Measurements from ENCODE around the gene FAM83F. TPM values are rescaled to one million over a fixed set of nuclear protein-coding genes. Genes with fewer than 3 reads are reported as not detected.

The FAM83F gene
- total and polyA plus RNA-seq, 2 donors (not counting 1 experiment from before 2014, with no cell fraction given), result 0.10 TPM; not detected in 1

DNA sequence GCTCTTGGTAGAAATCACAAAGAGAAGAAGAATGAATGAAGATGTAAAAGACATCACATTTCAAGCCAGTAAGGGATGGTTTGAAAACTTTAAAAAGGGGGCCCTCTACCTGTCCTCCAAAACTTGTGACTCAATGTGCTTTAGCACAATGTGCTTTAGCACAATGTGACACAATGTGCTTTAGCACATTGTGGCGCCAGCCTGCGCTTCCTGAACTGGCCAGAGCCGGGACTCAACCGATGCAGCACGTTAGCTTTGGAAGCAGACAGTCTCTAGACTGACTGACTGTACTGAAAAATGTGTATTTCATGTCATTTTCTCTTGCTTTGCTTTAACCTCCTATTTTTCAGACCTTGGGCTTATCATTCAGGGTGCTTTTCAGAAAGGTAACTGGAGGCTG, 63.5 kb downstream of the FAM83F start:
- no peak overlapping the region for H3K4me3 Mint-ChIP-seq
- Histone ChIP-seq H3K36me3 (replicated peaks in 1 of 2; ENCODE audit: control extremely low read depth in 1 of 2, control insufficient read depth in 1 of 2, extremely low read depth in 1 of 2, insufficient read depth in 2 of 2, low read length in 1 of 2) (peaks cover 0 to 7% of the 10 kb centered on the region in 2 experiments), H3K27me3 (replicated peaks in 1 of 4; ENCODE audit: control extremely low read depth in 1 of 4, control insufficient read depth in 3 of 4, insufficient read depth in 4 of 4, low read length in 3 of 4) (no peaks in the 10 kb centered on the region), H3K27ac (ENCODE audit: low read length in 2 of 2) (peak overlapping the region in 1 of 2 donors; percentile 47), H3K79me2 (ENCODE audit: control insufficient read depth, insufficient read depth, low read length) (peaks cover 100% of the 10 kb centered on the region), H4K20me1 (ENCODE audit: control insufficient read depth, insufficient read depth, low read length, poor library complexity, severe bottlenecking) (peaks cover 95% of the 10 kb centered on the region), H3K4me3 (ENCODE audit: control extremely low read depth in 1 of 5, extremely low read depth in 1 of 5, insufficient read depth in 1 of 5, low read depth in 2 of 5, low read length in 4 of 5) (no peak overlapping the region), H3K4me1 (ENCODE audit: control insufficient read depth in 2 of 2, insufficient read depth in 2 of 2, low read length in 2 of 2) (peaks cover 50 to 61% of the 10 kb centered on the region in 2 donors), H2AFZ (ENCODE audit: insufficient read depth, low read depth, low read length, poor library complexity, severe bottlenecking) (no peak overlapping the region), H3K9me3 (ENCODE audit: control extremely low read depth in 1 of 3, control insufficient read depth in 2 of 3, insufficient read depth in 1 of 3, low read length in 2 of 3) (no peaks in the 10 kb centered on the region), H3K9ac (ENCODE audit: low read length) (no peak overlapping the region), H3K4me2 (replicated peaks; ENCODE audit: low read depth, low read length, poor library complexity, severe bottlenecking) (peak overlapping the region; percentile 10)
- CTCF ChIA-PET, result no interaction called here
- H3K27ac Mint-ChIP-seq, result peak overlapping the region; percentile 21
- H3K27me3 Mint-ChIP-seq, result no peaks in the 10 kb centered on the region
- H3K4me1 Mint-ChIP-seq, result peaks cover 70% of the 10 kb centered on the region
- no peak for TF ChIP-seq EZH2 (IDR thresholded peaks at IDR 0.05; ENCODE audit: borderline replicate concordance, insufficient read depth, low read depth, low read length, poor library complexity, severe bottlenecking)
- TF ChIP-seq, protein P1, sequence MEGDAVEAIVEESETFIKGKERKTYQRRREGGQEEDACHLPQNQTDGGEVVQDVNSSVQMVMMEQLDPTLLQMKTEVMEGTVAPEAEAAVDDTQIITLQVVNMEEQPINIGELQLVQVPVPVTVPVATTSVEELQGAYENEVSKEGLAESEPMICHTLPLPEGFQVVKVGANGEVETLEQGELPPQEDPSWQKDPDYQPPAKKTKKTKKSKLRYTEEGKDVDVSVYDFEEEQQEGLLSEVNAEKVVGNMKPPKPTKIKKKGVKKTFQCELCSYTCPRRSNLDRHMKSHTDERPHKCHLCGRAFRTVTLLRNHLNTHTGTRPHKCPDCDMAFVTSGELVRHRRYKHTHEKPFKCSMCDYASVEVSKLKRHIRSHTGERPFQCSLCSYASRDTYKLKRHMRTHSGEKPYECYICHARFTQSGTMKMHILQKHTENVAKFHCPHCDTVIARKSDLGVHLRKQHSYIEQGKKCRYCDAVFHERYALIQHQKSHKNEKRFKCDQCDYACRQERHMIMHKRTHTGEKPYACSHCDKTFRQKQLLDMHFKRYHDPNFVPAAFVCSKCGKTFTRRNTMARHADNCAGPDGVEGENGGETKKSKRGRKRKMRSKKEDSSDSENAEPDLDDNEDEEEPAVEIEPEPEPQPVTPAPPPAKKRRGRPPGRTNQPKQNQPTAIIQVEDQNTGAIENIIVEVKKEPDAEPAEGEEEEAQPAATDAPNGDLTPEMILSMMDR (IDR thresholded peaks at IDR 0.05), result no peak
- POLR2A ChIA-PET, result no interaction called here
- ATAC-seq (ENCODE audit: low read depth) (no peak), DNase-seq (no peak)
- 80% methylated on average over 3 of the region's 5 CpGs for WGBS (ENCODE audit: insufficient coverage)
- no peaks in the 10 kb centered on the region for H3K9me3 Mint-ChIP-seq (ENCODE audit: insufficient read depth)
- intact Hi-C loops (cut with micrococcal nuclease), result no loop called here

DNA sequence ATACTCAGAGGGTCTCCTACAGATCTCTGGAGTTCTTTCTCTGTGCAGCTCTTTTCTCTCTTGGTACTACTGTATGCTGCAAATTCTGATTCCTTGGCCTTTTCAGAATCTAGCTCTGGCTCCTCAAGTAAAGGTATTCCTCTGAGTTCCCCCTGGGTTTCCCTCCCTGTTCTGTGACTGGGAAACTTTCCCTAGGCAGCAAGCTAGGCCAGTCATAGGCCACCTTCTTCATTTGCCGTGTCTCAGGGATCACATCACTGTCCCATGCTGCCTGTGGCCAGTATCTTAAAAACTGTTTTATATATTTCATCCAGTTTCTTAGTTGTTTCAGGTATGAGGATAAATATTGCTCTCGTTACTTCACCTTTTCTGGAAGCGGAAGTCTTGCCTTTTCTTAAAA, 71.2 kb downstream of the FAM83F start:
- Histone ChIP-seq H3K4me1 (ENCODE audit: control insufficient read depth in 2 of 2, insufficient read depth in 2 of 2, low read length in 2 of 2) (peaks cover 26 to 28% of the 10 kb centered on the region in 2 donors), H3K9me3 (ENCODE audit: control extremely low read depth in 1 of 3, control insufficient read depth in 2 of 3, insufficient read depth in 1 of 3, low read length in 2 of 3) (no peaks in the 10 kb centered on the region), H3K27me3 (replicated peaks in 1 of 4; ENCODE audit: control extremely low read depth in 1 of 4, control insufficient read depth in 3 of 4, insufficient read depth in 4 of 4, low read length in 3 of 4) (no peaks in the 10 kb centered on the region), H2AFZ (ENCODE audit: insufficient read depth, low read depth, low read length, poor library complexity, severe bottlenecking) (no peak overlapping the region), H3K9ac (ENCODE audit: low read length) (no peak overlapping the region), H4K20me1 (ENCODE audit: control insufficient read depth, insufficient read depth, low read length, poor library complexity, severe bottlenecking) (peaks cover 99% of the 10 kb centered on the region), H3K4me2 (replicated peaks; ENCODE audit: low read depth, low read length, poor library complexity, severe bottlenecking) (no peak overlapping the region), H3K36me3 (replicated peaks in 1 of 2; ENCODE audit: control extremely low read depth in 1 of 2, control insufficient read depth in 1 of 2, extremely low read depth in 1 of 2, insufficient read depth in 2 of 2, low read length in 1 of 2) (peaks cover 1 to 10% of the 10 kb centered on the region in 2 experiments), H3K4me3 (ENCODE audit: control extremely low read depth in 1 of 5, extremely low read depth in 1 of 5, insufficient read depth in 1 of 5, low read depth in 2 of 5, low read length in 4 of 5) (no peak overlapping the region), H3K79me2 (ENCODE audit: control insufficient read depth, insufficient read depth, low read length) (peaks cover 100% of the 10 kb centered on the region), H3K27ac (ENCODE audit: low read length in 2 of 2) (no peak overlapping the region)
- DNase-seq (no peak), ATAC-seq (ENCODE audit: low read depth) (no peak)
- ChIA-PET POLR2A (interaction anchor here (0.7 to 1.0 kb wide), 3 partner anchors 15 to 102 kb away, joined by 3 to 4 read pairs (median 3); no protein-coding TSS in a partner anchor), CTCF (interaction anchor here (0.7 to 1.5 kb wide), 4 partner anchors 15 to 277 kb away, joined by 3 to 7 read pairs (median 5); no protein-coding TSS in a partner anchor)
- no peaks in the 10 kb centered on the region for H3K9me3 Mint-ChIP-seq (ENCODE audit: insufficient read depth)
- H3K27ac Mint-ChIP-seq, result no peak overlapping the region
- TF ChIP-seq, protein P1 (IDR thresholded peaks at IDR 0.05), result no peak
- TF ChIP-seq EZH2 (IDR thresholded peaks at IDR 0.05; ENCODE audit: borderline replicate concordance, insufficient read depth, low read depth, low read length, poor library complexity, severe bottlenecking), result no peak
- H3K4me3 Mint-ChIP-seq, result no peak overlapping the region
- no CpG with 5 or more reads among the region's 3 CpGs for WGBS (ENCODE audit: insufficient coverage)
- H3K4me1 Mint-ChIP-seq, result peaks cover 60% of the 10 kb centered on the region
- intact Hi-C loops (cut with micrococcal nuclease), result no loop called here
- no peaks in the 10 kb centered on the region for H3K27me3 Mint-ChIP-seq
